ENCODE data around the gene SOHLH2.

- TF ChIP-seq EZH2 (IDR thresholded peaks at IDR 0.05; ENCODE audit: low read length, unreplicated experiment) (no peak), EZH2phosphoT487 (IDR thresholded peaks at IDR 0.05; ENCODE audit: borderline replicate concordance, low read length) (no peak)
- TF ChIP-seq, protein P1, sequence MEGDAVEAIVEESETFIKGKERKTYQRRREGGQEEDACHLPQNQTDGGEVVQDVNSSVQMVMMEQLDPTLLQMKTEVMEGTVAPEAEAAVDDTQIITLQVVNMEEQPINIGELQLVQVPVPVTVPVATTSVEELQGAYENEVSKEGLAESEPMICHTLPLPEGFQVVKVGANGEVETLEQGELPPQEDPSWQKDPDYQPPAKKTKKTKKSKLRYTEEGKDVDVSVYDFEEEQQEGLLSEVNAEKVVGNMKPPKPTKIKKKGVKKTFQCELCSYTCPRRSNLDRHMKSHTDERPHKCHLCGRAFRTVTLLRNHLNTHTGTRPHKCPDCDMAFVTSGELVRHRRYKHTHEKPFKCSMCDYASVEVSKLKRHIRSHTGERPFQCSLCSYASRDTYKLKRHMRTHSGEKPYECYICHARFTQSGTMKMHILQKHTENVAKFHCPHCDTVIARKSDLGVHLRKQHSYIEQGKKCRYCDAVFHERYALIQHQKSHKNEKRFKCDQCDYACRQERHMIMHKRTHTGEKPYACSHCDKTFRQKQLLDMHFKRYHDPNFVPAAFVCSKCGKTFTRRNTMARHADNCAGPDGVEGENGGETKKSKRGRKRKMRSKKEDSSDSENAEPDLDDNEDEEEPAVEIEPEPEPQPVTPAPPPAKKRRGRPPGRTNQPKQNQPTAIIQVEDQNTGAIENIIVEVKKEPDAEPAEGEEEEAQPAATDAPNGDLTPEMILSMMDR (conservative IDR thresholded peaks at IDR 0.05; ENCODE audit: low read depth, low read length), result no peak
Observed at GRCh38 chr13:36211567-36211966, 2.8 kb downstream of the SOHLH2 start.
